Measurements from ENCODE around the gene HNRNPU. TPM values are rescaled to one million over a fixed set of nuclear protein-coding genes. Genes with fewer than 3 reads are reported as not detected.

Gene HNRNPU
- total and polyA plus RNA-seq, 2 experiments from 2014 or later = 422 to 687 TPM

DNA sequence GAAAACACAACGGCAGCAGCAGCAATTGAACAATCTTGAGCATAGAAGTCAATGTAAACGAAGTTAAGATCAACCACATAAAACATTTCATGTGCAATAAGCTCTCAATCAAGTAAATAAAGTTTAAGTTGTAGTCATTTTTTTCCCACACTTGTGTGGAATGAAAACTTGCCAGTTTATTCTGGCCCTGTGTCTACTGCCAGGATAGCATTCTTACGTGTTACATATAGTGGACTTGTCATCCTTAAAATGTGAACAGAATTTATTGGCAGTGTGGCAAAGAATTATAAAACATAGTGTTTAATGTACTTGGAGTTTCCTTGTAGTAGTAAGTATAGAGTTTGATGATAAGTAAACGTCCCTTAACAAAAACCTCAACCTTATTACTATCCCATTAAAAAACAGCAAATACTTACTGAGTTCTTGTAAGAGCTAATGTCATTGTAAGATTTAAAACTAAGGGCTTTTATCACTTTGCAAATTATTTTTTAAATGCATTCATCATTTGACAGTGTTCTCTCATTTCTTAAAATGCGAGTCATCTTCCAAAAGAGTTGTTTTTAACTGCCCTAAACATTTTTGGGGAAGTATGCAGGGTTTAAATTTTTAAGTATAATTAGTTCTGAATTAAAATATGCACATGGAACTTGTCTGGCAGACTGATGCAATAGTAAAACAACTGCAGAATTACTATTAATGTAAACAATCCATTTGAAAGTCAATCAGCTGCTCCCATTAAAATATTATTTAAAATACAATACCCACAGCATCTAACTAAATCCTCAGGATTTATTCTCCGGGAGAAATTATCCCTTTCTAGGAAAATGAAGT is 21.0 kb downstream of the HNRNPU start:
- H3K9me3 Mint-ChIP-seq = no peaks in the 10 kb centered on the region; the same call in 2 of the 3 replicates
- H3K4me1 Mint-ChIP-seq = peaks cover 12% of the 10 kb centered on the region
- H3F3A ChIP-seq (replicated peaks; ENCODE audit: low read depth) = peaks cover 55% of the 10 kb centered on the region
- H3K27ac Mint-ChIP-seq = no peak overlapping the region
- H4K20me1 ChIP-seq (replicated peaks; ENCODE audit: insufficient read depth) = peaks cover 21% of the 10 kb centered on the region
- peaks cover 20% of the 10 kb centered on the region for H3K27me3 Mint-ChIP-seq (ENCODE audit: insufficient read depth, low read depth, poor library complexity)
- peaks cover 7% of the 10 kb centered on the region; the same call in 1 of the 2 replicates for H3K4me1 ChIP-seq (ENCODE audit: insufficient read depth)
- no peak for ATAC-seq
- H2AFZ ChIP-seq = no peak overlapping the region
- no peaks in the 10 kb centered on the region for H3K9me2 ChIP-seq (ENCODE audit: insufficient read depth)
- H3K27ac ChIP-seq (ENCODE audit: low read depth) = peak overlapping the region; percentile 81
- H3K4me2 ChIP-seq = no peak overlapping the region
- no peaks in the 10 kb centered on the region for H3K27me3 ChIP-seq (ENCODE audit: insufficient read depth)
- H3K4me3 ChIP-seq = no peak overlapping the region
- H3K79me2 ChIP-seq (replicated peaks; ENCODE audit: insufficient read depth) = peaks cover 26% of the 10 kb centered on the region
- H3K36me3 Mint-ChIP-seq (ENCODE audit: low read depth) = peaks cover 82% of the 10 kb centered on the region
- no peak overlapping the region for H3K4me3 Mint-ChIP-seq
- TF ChIP-seq, protein P1, sequence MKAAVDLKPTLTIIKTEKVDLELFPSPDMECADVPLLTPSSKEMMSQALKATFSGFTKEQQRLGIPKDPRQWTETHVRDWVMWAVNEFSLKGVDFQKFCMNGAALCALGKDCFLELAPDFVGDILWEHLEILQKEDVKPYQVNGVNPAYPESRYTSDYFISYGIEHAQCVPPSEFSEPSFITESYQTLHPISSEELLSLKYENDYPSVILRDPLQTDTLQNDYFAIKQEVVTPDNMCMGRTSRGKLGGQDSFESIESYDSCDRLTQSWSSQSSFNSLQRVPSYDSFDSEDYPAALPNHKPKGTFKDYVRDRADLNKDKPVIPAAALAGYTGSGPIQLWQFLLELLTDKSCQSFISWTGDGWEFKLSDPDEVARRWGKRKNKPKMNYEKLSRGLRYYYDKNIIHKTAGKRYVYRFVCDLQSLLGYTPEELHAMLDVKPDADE (IDR thresholded peaks at IDR 0.05) = no peak
- TF ChIP-seq POLR2AphosphoS5 (IDR thresholded peaks at IDR 0.05; ENCODE audit: low read depth) (peak; percentile 28; the same call in 1 of the 2 replicates), EZH2 (IDR thresholded peaks at IDR 0.05; ENCODE audit: low read depth, unreplicated experiment) (no peak)
- TF ChIP-seq, protein P2, sequence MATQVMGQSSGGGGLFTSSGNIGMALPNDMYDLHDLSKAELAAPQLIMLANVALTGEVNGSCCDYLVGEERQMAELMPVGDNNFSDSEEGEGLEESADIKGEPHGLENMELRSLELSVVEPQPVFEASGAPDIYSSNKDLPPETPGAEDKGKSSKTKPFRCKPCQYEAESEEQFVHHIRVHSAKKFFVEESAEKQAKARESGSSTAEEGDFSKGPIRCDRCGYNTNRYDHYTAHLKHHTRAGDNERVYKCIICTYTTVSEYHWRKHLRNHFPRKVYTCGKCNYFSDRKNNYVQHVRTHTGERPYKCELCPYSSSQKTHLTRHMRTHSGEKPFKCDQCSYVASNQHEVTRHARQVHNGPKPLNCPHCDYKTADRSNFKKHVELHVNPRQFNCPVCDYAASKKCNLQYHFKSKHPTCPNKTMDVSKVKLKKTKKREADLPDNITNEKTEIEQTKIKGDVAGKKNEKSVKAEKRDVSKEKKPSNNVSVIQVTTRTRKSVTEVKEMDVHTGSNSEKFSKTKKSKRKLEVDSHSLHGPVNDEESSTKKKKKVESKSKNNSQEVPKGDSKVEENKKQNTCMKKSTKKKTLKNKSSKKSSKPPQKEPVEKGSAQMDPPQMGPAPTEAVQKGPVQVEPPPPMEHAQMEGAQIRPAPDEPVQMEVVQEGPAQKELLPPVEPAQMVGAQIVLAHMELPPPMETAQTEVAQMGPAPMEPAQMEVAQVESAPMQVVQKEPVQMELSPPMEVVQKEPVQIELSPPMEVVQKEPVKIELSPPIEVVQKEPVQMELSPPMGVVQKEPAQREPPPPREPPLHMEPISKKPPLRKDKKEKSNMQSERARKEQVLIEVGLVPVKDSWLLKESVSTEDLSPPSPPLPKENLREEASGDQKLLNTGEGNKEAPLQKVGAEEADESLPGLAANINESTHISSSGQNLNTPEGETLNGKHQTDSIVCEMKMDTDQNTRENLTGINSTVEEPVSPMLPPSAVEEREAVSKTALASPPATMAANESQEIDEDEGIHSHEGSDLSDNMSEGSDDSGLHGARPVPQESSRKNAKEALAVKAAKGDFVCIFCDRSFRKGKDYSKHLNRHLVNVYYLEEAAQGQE (IDR thresholded peaks at IDR 0.05; ENCODE audit: unreplicated experiment) = no peak
- peaks cover 55% of the 10 kb centered on the region for H3K36me3 ChIP-seq (ENCODE audit: insufficient read depth)
- no peak for DNase-seq (ENCODE audit: low spot score)

DNA sequence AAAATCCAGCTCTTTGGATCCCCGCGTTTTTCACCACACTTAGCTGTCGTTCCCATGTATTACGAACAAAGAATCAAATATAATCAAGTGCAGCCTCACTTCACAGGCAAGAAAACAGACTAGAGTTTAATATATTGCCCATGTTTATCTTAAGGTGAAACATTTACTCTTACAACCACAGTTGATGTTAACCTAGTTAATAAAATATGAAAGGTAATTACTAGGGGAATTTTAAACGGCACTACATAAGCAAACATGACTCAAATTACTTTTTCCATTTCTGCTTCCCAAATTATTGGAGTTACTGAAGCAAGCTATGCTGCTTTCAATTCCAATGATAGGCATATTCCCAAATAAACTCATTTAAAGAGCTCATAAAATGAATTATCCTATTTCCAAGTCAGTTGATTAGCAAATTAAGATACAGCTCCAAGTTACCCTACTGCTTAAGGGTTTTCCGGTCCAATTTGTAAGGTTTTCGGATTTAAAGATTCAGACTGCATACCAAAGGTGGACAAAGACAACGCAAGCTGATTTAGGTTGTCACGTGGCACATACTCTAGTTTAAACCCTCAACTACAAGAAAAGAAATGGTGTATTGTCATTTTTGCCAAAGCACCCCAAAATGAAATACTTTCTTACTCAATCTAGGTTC is 22.9 kb downstream of the HNRNPU start:
- Histone ChIP-seq H3K4me2 (no peak overlapping the region), H3K79me2 (replicated peaks; ENCODE audit: insufficient read depth) (peaks cover 45% of the 10 kb centered on the region), H3K4me1 (ENCODE audit: insufficient read depth) (peaks cover 18% of the 10 kb centered on the region), H4K20me1 (replicated peaks; ENCODE audit: insufficient read depth) (peaks cover 18% of the 10 kb centered on the region), H3K27ac (ENCODE audit: low read depth) (peak overlapping the region; percentile 65), H3K4me3 (no peak overlapping the region), H3K36me3 (ENCODE audit: insufficient read depth) (peaks cover 40% of the 10 kb centered on the region), H3F3A (replicated peaks; ENCODE audit: low read depth) (peaks cover 48% of the 10 kb centered on the region), H3K9me2 (ENCODE audit: insufficient read depth) (no peaks in the 10 kb centered on the region), H2AFZ (no peak overlapping the region), H3K27me3 (ENCODE audit: insufficient read depth) (no peaks in the 10 kb centered on the region)
- H3K4me1 Mint-ChIP-seq = peaks cover 28% of the 10 kb centered on the region
- H3K27me3 Mint-ChIP-seq (ENCODE audit: insufficient read depth, low read depth, poor library complexity) = peaks cover 22% of the 10 kb centered on the region
- no peak for TF ChIP-seq EZH2phosphoT487 (IDR thresholded peaks at IDR 0.05; ENCODE audit: unreplicated experiment)
- peak; percentile 16; the same call in 1 of the 2 replicates for TF ChIP-seq POLR2AphosphoS5 (IDR thresholded peaks at IDR 0.05; ENCODE audit: low read depth)
- no peak for DNase-seq (ENCODE audit: low spot score)
- H3K9me3 Mint-ChIP-seq = no peaks in the 10 kb centered on the region; the same call in 2 of the 3 replicates
- ATAC-seq = no peak
- peak overlapping the region; percentile 43; the same call in 1 of the 2 replicates for H3K27ac Mint-ChIP-seq
- peaks cover 73% of the 10 kb centered on the region for H3K36me3 Mint-ChIP-seq (ENCODE audit: low read depth)
- no peak overlapping the region for H3K4me3 Mint-ChIP-seq

All from GM23338 (cell line).